ENCODE data around the gene TFCP2L1. TPM values are rescaled to one million over a fixed set of nuclear protein-coding genes. Genes with fewer than 3 reads are reported as not detected.

Gene TFCP2L1
- total RNA-seq, 4 donors from 2014 or later = 18.3 to 75.8 (median 49.3) TPM

GRCh38 chr2:121186261-121186660, 98.7 kb downstream of the TFCP2L1 start:
- intact Hi-C loops (cut with DNase I; ENCODE audit: low total_unique reads) = no loop called here
- WGBS, 2 donors = 69 to 75% methylated on average over 9 of the region's 9 CpGs
- DNase-seq (ENCODE audit: low spot score in 2 of 2) = peak in 1 of 2 donors; percentile 87

DNA sequence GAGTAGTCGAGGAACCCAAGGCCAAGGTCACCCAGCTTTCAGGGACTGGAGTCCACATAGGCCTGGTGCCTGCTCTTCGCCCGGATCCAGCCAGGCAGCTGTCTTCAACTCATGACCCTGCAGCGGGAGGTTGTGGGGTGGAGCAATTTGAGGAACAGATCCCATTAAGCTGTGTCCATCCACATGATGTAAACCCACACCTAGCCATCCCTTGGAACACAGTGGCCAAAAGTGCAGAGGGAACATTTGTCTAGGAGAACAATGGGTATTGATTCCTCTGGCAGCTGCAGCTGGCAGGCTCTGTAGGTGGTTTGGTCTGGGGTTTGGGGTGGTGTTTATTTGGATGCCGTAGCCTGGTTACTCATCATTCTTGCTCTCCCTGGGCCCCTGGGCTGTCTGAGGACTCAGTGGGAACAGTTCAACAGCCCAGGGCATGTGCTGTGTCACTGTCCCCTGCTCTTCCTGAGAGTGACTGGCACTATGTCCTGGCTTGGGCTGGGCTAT, 99.4 kb downstream of the TFCP2L1 start:
- WGBS, 2 donors = 41 to 77% methylated on average over 4 to 5 of the region's 5 CpGs
- TF ChIP-seq, protein P1, sequence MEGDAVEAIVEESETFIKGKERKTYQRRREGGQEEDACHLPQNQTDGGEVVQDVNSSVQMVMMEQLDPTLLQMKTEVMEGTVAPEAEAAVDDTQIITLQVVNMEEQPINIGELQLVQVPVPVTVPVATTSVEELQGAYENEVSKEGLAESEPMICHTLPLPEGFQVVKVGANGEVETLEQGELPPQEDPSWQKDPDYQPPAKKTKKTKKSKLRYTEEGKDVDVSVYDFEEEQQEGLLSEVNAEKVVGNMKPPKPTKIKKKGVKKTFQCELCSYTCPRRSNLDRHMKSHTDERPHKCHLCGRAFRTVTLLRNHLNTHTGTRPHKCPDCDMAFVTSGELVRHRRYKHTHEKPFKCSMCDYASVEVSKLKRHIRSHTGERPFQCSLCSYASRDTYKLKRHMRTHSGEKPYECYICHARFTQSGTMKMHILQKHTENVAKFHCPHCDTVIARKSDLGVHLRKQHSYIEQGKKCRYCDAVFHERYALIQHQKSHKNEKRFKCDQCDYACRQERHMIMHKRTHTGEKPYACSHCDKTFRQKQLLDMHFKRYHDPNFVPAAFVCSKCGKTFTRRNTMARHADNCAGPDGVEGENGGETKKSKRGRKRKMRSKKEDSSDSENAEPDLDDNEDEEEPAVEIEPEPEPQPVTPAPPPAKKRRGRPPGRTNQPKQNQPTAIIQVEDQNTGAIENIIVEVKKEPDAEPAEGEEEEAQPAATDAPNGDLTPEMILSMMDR (IDR thresholded peaks at IDR 0.05) = no peak
- no peak for TF ChIP-seq POLR2A (IDR thresholded peaks at IDR 0.05)
- intact Hi-C loops (cut with DNase I; ENCODE audit: low total_unique reads) = no loop called here
- H3K4me3 ChIP-seq (ENCODE audit: low read depth, poor library complexity, severe bottlenecking) = no peak overlapping the region
- peak; percentile 47 to 87 for DNase-seq (ENCODE audit: low spot score in 2 of 2)

More at GRCh38 chr2:121186261-121186660, 98.7 kb downstream of the TFCP2L1 start:
- no peak for TF ChIP-seq POLR2A (IDR thresholded peaks at IDR 0.05)
- TF ChIP-seq, protein P1 (IDR thresholded peaks at IDR 0.05) = no peak
- no peak overlapping the region for H3K4me3 ChIP-seq (ENCODE audit: low read depth, poor library complexity, severe bottlenecking)

GRCh38 chr2:121185111-121185510, 99.9 kb downstream of the TFCP2L1 start:
- H3K4me3 ChIP-seq (ENCODE audit: low read depth, poor library complexity, severe bottlenecking) = no peak overlapping the region
- intact Hi-C loops (cut with DNase I; ENCODE audit: low total_unique reads) = no loop called here
- DNase-seq (ENCODE audit: low spot score in 2 of 2) = peak in 1 of 2 donors; percentile 54
- TF ChIP-seq, protein P1 (IDR thresholded peaks at IDR 0.05) = no peak
- TF ChIP-seq POLR2A (IDR thresholded peaks at IDR 0.05) = no peak
- WGBS, 2 donors = 89 to 92% methylated on average over 10 of the region's 10 CpGs

DNA sequence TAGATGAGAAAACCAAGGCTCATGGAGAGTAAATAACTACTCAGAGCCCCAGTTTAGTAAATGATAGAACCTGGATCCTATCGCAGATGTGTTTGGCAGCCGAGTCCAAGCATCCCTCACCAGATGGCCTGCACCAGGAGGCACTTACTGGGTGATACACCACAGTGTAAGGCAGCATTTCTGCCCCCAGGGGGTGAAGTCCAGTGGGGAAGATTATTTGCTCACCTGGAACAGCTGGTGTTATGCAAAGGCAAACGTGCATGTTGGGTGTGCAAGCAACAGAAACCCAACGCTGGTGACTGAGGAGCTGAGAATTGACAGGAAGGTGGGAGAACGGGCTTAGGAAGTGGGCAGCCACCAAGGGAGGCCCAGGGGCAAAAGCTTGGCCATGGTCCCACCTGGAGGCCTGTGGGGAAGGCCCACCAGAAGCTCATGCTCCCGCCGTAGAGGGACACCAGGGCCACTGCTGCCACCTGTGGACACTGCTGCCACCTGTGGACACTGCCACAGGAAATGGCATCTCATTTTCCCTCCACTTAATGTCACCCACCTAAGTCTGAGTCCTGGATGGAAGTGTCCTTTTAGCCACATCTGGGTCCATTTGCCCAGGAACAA, 100.6 kb downstream of the TFCP2L1 start:
- WGBS, 2 donors = 79 to 84% methylated on average over 7 of the region's 7 CpGs
- DNase-seq (ENCODE audit: low spot score in 2 of 2) = peak in 1 of 2 donors; percentile 78
- intact Hi-C loops (cut with DNase I; ENCODE audit: low total_unique reads) = no loop called here
- TF ChIP-seq POLR2A (IDR thresholded peaks at IDR 0.05) = no peak
- TF ChIP-seq, protein P1 (IDR thresholded peaks at IDR 0.05) = no peak
- H3K4me3 ChIP-seq (ENCODE audit: low read depth, poor library complexity, severe bottlenecking) = no peak overlapping the region

DNA sequence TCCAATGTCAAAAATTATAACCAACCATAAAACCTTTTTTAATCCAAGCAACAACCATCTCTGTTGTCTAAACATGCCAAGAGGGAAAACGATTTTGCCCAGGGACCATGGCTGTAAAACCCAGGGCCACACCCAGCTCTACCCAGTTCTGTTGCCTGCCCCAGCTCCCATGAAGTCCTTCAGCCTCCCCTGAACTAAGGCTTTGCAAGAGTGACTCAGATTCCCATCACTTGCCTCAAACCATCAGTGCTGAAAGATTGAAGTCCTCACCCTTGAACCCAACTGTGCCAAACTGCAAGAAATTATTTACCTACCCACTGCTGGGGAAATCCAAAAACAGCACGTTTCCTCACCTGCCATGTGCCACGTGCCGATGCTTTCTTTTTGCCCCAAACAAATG, 102.5 kb downstream of the TFCP2L1 start:
- WGBS, 2 donors = 45 to 51% methylated on average over 4 of the region's 4 CpGs
- H3K4me3 ChIP-seq (ENCODE audit: low read depth, poor library complexity, severe bottlenecking) = no peak overlapping the region
- intact Hi-C loops (cut with DNase I; ENCODE audit: low total_unique reads) = no loop called here

More for the DNA sequence above, 102.5 kb downstream of the TFCP2L1 start:
- TF ChIP-seq, protein P1 (IDR thresholded peaks at IDR 0.05) = no peak
- peak in 1 of 2 donors; percentile 52 for DNase-seq (ENCODE audit: low spot score in 2 of 2)
